ENCODE data around the gene MAN2A1.

Gene MAN2A1

GRCh38 chr5:109689740-109690241 lies at the start of gene MAN2A1:
TSS of gene MAN2A1 (plus strand) at chr5:109689927. CDS start at chr5:109690418, 491 bp downstream.
- DNase-seq = peak; percentile 16 to 24

GRCh38 chr5:109640976-109641375 lies 48.8 kb upstream of the MAN2A1 start:
- DNase-seq = no peak

GRCh38 chr5:109643791-109644350 lies 45.9 kb upstream of the MAN2A1 start:
- DNase-seq = no peak

- no peak for DNase-seq
Observed at GRCh38 chr5:109644829-109645228, 44.9 kb upstream of the MAN2A1 start.

GRCh38 chr5:109645707-109646192 lies 44.0 kb upstream of the MAN2A1 start:
- DNase-seq = peak; percentile 23 to 65

- DNase-seq = no peak
Observed at GRCh38 chr5:109649318-109649717, 40.4 kb upstream of the MAN2A1 start.

GRCh38 chr5:109650493-109650892 lies 39.2 kb upstream of the MAN2A1 start:
- no peak for DNase-seq

GRCh38 chr5:109652096-109652495 lies 37.6 kb upstream of the MAN2A1 start:
- no peak for DNase-seq

GRCh38 chr5:109653042-109653441 lies 36.7 kb upstream of the MAN2A1 start:
- no peak for DNase-seq

- DNase-seq = no peak
Observed at GRCh38 chr5:109653561-109654239, 36.0 kb upstream of the MAN2A1 start.

- DNase-seq = no peak
Observed at GRCh38 chr5:109654455-109654854, 35.3 kb upstream of the MAN2A1 start.

- DNase-seq = no peak
Observed at GRCh38 chr5:109655841-109656240, 33.9 kb upstream of the MAN2A1 start.

- no peak for DNase-seq
Observed at GRCh38 chr5:109656829-109657228, 32.9 kb upstream of the MAN2A1 start.

- no peak for DNase-seq
Observed at GRCh38 chr5:109659901-109660300, 29.8 kb upstream of the MAN2A1 start.

- DNase-seq = no peak
Observed at GRCh38 chr5:109660301-109660700, 29.4 kb upstream of the MAN2A1 start.

GRCh38 chr5:109668237-109668636 lies 21.5 kb upstream of the MAN2A1 start:
- no peak for DNase-seq

GRCh38 chr5:109668668-109669422 lies 20.9 kb upstream of the MAN2A1 start:
- DNase-seq = no peak

GRCh38 chr5:109669991-109670706 lies 19.6 kb upstream of the MAN2A1 start:
- DNase-seq = no peak

- DNase-seq = no peak
Observed at GRCh38 chr5:109671136-109671535, 18.6 kb upstream of the MAN2A1 start.

GRCh38 chr5:109674596-109674995 lies 15.1 kb upstream of the MAN2A1 start:
- DNase-seq = no peak

GRCh38 chr5:109676920-109677319 lies 12.8 kb upstream of the MAN2A1 start:
- DNase-seq = no peak

GRCh38 chr5:109678447-109678846 lies 11.3 kb upstream of the MAN2A1 start:
- no peak for DNase-seq

GRCh38 chr5:109681763-109682162 lies 8.0 kb upstream of the MAN2A1 start:
- DNase-seq = no peak
